ENCODE results near the gene TLN1.

Gene TLN1

DNA sequence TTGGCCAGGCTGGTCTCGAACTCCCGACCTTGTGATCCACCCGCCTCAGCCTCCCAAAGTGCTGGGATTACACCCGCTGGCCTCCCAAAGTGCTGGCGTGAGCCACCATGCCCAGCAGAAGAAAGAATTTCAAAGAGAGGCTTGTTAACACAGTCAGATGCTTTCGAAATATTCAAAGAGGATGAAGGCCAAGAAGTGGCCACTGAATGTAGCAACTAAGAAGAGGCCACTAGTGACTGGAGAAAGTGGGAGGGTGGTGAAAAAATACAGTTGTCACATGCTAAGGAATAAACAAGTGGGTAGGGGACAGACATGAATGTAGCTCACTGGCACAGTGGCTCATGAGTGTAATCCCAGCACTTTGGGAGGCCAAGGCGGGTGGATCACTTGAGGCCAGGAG lies 29.3 kb downstream of the TLN1 start:
- H3K9me2 ChIP-seq (ENCODE audit: low read depth, low read length) = no peaks in the 10 kb centered on the region
- H3K27ac ChIP-seq (ENCODE audit: low read depth, low read length, poor library complexity, severe bottlenecking) = no peak overlapping the region
- no peaks in the 10 kb centered on the region for H3K79me2 ChIP-seq (ENCODE audit: insufficient read depth, low read length)
- H3F3A ChIP-seq (ENCODE audit: insufficient read depth, low read length) = no peaks in the 10 kb centered on the region
- H4K20me1 ChIP-seq (ENCODE audit: insufficient read depth, low read length) = no peaks in the 10 kb centered on the region
- H3K9ac ChIP-seq (ENCODE audit: low read length) = no peak overlapping the region
- H3K4me2 ChIP-seq (ENCODE audit: low read length) = no peak overlapping the region
- TF ChIP-seq EZH2 (IDR thresholded peaks at IDR 0.05; ENCODE audit: borderline replicate concordance, low read length) = no peak
- TF ChIP-seq, protein P1, sequence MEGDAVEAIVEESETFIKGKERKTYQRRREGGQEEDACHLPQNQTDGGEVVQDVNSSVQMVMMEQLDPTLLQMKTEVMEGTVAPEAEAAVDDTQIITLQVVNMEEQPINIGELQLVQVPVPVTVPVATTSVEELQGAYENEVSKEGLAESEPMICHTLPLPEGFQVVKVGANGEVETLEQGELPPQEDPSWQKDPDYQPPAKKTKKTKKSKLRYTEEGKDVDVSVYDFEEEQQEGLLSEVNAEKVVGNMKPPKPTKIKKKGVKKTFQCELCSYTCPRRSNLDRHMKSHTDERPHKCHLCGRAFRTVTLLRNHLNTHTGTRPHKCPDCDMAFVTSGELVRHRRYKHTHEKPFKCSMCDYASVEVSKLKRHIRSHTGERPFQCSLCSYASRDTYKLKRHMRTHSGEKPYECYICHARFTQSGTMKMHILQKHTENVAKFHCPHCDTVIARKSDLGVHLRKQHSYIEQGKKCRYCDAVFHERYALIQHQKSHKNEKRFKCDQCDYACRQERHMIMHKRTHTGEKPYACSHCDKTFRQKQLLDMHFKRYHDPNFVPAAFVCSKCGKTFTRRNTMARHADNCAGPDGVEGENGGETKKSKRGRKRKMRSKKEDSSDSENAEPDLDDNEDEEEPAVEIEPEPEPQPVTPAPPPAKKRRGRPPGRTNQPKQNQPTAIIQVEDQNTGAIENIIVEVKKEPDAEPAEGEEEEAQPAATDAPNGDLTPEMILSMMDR (IDR thresholded peaks at IDR 0.05; ENCODE audit: low read length) = no peak
- H3K27me3 ChIP-seq (ENCODE audit: insufficient read depth, low read length) = no peaks in the 10 kb centered on the region
- peaks cover 99% of the 10 kb centered on the region for H3K36me3 ChIP-seq (ENCODE audit: insufficient read depth, low read length)
- no peak overlapping the region for H3K4me3 ChIP-seq (ENCODE audit: low read depth, low read length, poor library complexity, severe bottlenecking)
- no peaks in the 10 kb centered on the region for H3K9me3 ChIP-seq (ENCODE audit: low read length)
- no peak overlapping the region for H2AFZ ChIP-seq (ENCODE audit: low read length)
- H3K4me1 ChIP-seq (ENCODE audit: insufficient read depth, low read length, severe bottlenecking) = no peaks in the 10 kb centered on the region

DNA sequence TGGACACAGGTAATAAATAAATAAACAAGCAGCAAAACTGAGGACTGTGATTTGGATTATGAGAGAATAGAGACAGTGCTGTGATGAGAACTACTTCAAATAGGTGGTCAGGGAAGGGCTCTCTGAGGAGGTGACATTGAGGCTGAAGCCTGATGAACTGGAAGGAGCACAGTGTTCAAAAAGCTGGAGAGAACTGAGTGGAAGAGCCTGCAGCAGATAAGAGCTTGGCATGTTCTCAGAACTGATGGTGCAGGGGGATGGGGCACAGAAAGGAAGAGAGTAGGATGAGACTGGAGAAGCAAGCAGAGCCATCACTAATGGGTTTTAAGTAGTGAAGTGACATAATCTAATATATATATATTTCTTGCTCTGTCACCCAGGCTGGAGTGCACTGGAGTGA lies 31.1 kb downstream of the TLN1 start:
- Histone ChIP-seq H3K27ac (ENCODE audit: low read depth, low read length, poor library complexity, severe bottlenecking) (no peak overlapping the region), H3K9ac (ENCODE audit: low read length) (no peak overlapping the region), H3K27me3 (ENCODE audit: insufficient read depth, low read length) (no peaks in the 10 kb centered on the region), H3K4me3 (ENCODE audit: low read depth, low read length, poor library complexity, severe bottlenecking) (no peak overlapping the region), H3K79me2 (ENCODE audit: insufficient read depth, low read length) (no peaks in the 10 kb centered on the region), H3K36me3 (ENCODE audit: insufficient read depth, low read length) (peaks cover 98% of the 10 kb centered on the region), H3F3A (ENCODE audit: insufficient read depth, low read length) (no peaks in the 10 kb centered on the region), H3K9me2 (ENCODE audit: low read depth, low read length) (no peaks in the 10 kb centered on the region), H3K9me3 (ENCODE audit: low read length) (no peaks in the 10 kb centered on the region), H4K20me1 (ENCODE audit: insufficient read depth, low read length) (no peaks in the 10 kb centered on the region), H3K4me2 (ENCODE audit: low read length) (no peak overlapping the region), H3K4me1 (ENCODE audit: insufficient read depth, low read length, severe bottlenecking) (no peaks in the 10 kb centered on the region), H2AFZ (ENCODE audit: low read length) (no peak overlapping the region)
- TF ChIP-seq, protein P1 (IDR thresholded peaks at IDR 0.05; ENCODE audit: low read length) = no peak
- TF ChIP-seq EZH2 (IDR thresholded peaks at IDR 0.05; ENCODE audit: borderline replicate concordance, low read length) = no peak

DNA sequence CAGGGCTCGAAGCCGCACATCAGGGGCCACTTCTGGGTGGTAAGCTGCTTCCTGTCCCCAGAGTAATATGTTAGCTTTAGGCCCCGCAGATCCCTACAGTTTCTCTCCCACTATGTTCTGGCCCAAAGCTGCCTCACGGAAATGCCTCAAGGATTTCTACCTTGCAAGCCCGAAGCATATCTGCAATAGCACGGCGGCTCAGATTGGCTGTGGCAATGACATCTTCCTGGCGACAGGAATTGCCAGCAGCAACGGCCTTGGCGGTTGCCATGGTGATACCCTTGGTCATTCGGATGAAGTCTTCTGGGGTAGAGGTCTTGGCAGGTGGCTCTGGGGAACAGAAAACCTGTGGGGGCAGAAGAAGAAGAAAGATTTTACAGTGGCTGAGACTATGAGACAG lies 32.0 kb downstream of the TLN1 start:
- H4K20me1 ChIP-seq (ENCODE audit: insufficient read depth, low read length) = no peaks in the 10 kb centered on the region
- TF ChIP-seq, protein P1 (IDR thresholded peaks at IDR 0.05; ENCODE audit: low read length) = no peak
- TF ChIP-seq EZH2 (IDR thresholded peaks at IDR 0.05; ENCODE audit: borderline replicate concordance, low read length) = no peak
- H3K79me2 ChIP-seq (ENCODE audit: insufficient read depth, low read length) = no peaks in the 10 kb centered on the region
- no peak overlapping the region for H3K4me2 ChIP-seq (ENCODE audit: low read length)
- H3K27ac ChIP-seq (ENCODE audit: low read depth, low read length, poor library complexity, severe bottlenecking) = no peak overlapping the region
- no peaks in the 10 kb centered on the region for H3K9me3 ChIP-seq (ENCODE audit: low read length)
- H3K4me1 ChIP-seq (ENCODE audit: insufficient read depth, low read length, severe bottlenecking) = no peaks in the 10 kb centered on the region
- no peaks in the 10 kb centered on the region for H3K27me3 ChIP-seq (ENCODE audit: insufficient read depth, low read length)
- no peak overlapping the region for H2AFZ ChIP-seq (ENCODE audit: low read length)
- H3K9ac ChIP-seq (ENCODE audit: low read length) = no peak overlapping the region
- peaks cover 93% of the 10 kb centered on the region for H3K36me3 ChIP-seq (ENCODE audit: insufficient read depth, low read length)
- no peaks in the 10 kb centered on the region for H3K9me2 ChIP-seq (ENCODE audit: low read depth, low read length)
- no peaks in the 10 kb centered on the region for H3F3A ChIP-seq (ENCODE audit: insufficient read depth, low read length)
- no peak overlapping the region for H3K4me3 ChIP-seq (ENCODE audit: low read depth, low read length, poor library complexity, severe bottlenecking)

All from OCI-LY1 (cell line).